Activated gamma-delta T cell (primary cell): ENCODE results near the gene FRG2B.
"Not testable (repeated sequence)": the region's sequence is repeated elsewhere in the genome, so short reads cannot be mapped to it uniquely, and the experiment has no call there.

ENCODE experiments used
- DNase-seq: peaks from one replicate; lab custom pipeline; 2025; lab: John Stamatoyannopoulos, UW

FRG2B gene

GRCh38 chr10:133599869-133600268 lies 26.7 kb downstream of the FRG2B start:
- DNase-seq: not testable (repeated sequence)

DNA sequence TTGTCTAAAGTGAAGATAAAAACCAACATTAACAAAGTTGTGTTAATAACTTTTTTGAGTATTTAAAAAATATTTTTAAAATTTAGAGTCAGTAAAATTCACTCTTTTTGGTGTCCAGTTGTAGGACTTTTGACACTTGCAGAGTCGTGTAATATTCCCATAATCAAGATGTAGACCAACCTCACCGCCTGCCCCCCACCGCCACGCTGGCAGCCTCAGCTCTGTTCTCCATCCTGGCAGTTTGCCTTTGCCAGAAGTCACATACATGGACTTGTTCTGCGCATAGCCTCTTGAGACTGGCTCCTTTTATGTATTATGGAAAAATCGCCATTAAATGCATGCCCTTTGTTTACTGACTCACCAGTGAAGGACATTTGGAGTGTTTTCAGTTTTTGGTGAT lies 33.9 kb downstream of the FRG2B start:
- DNase-seq: no peak

DNA sequence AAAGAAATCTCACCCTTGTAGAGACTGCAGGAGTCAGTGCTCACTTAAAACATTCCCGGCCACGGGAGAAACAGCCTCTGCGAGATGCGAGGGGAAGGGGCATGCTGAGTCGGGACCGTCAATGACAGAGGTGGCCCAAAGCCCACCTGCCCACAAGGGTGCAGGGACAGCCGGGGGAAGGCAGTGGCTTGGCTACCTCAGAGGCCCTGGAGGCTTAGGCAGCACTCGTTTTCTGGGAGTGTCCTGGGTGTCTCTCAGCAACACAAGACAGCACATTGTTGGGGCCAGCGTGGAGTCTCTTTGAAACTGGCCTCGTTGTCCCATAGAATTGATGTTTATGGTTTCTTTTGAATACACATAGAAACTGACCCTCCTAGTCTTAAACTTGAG lies 35.6 kb downstream of the FRG2B start:
- no peak for DNase-seq

- no peak for DNase-seq
These were observed 36.2 kb downstream of the FRG2B start for GRCh38 chr10:133590226-133590969.

- DNase-seq: not testable (repeated sequence)
These were observed 49.6 kb downstream of the FRG2B start for GRCh38 chr10:133577037-133577436.
